ENCODE data around the gene JPH2.

Gene JPH2

GRCh38 chr20:44187772-44188709 lies 1.1 kb upstream of the JPH2 start:
- no peak for DNase-seq (ENCODE audit: low read depth in 2 of 2)

DNA sequence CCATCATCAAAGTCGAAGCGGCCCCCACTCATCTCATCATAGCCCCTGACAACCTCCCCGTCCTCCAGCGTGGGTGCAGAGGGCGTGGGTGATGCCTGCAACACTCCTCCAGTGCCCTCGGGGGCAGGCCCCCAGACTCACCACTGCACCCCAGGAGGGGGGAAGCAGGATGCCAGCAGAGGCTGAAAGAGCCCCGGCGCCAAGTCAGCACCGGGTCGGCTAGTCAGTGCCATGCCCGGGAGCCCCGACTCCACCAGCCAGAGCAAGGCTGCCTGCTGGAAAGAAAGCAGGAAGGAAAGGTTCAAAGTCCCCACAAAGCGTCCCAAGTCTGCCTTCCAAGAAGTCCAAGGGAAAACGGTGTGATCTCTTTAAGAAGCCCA lies 324 bp downstream of the JPH2 start:
- no peak for DNase-seq (ENCODE audit: low read depth in 2 of 2)

GRCh38 chr20:44186201-44186600 lies 787 bp downstream of the JPH2 start:
- no peak for DNase-seq (ENCODE audit: low read depth in 2 of 2)

GRCh38 chr20:44185574-44185973 lies 1.4 kb downstream of the JPH2 start:
- DNase-seq (ENCODE audit: low read depth in 2 of 2): no peak

DNA sequence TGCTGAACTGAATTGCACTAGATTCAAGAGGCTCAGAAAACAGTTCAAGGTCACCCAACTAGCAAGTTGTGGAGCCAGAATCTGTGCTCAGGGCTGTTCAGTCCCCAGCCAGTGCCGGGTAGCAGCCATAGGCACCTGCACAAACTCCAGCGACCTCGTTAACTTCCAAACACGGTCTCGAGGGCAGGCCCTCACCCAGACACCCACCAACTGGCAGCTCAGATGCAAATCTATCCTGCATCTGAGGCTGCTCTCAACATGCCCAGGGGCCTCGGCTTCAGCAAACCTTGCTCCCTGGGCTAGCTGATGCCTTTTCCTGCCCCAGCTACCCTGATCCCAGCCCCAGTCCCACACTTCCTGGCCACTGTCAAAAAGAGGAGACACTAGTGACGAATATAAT lies 3.7 kb downstream of the JPH2 start:
- no peak for DNase-seq (ENCODE audit: low read depth in 2 of 2)

- DNase-seq (ENCODE audit: low read depth in 2 of 2): no peak
Observed at GRCh38 chr20:44182863-44183262, 4.1 kb downstream of the JPH2 start.

DNA sequence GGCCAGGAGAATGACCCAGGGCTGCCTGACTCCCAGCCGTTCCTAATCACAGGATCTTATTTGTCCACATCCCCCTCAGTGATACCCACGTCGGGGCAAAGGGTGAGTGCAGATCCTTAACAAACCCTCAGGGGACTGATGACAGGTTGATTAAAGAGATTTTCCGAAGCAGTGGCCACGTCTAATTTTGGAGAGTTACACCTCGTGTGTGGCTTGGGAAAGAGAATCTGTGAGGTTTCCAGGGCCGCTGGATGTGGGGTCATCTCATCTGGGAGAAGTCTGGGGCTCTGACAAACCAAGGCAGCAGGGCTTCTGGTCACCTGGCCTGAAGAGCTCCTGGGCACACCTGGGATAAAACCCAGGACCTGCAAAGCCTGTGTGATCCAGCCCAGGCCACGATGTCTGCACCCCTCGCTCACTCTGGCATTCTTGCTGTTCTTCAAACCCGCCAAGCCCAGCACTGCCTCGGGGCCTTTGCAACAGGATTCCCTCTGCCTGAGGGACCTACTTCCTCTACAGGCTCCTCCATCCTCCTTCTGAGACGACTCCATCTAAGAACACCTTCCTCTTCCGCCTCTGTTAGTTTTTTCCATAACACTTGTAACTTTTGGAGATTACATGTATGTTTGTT lies 4.7 kb downstream of the JPH2 start:
- no peak for DNase-seq (ENCODE audit: low read depth in 2 of 2)

GRCh38 chr20:44181611-44182010 lies 5.4 kb downstream of the JPH2 start:
- no peak for DNase-seq (ENCODE audit: low read depth in 2 of 2)

- DNase-seq (ENCODE audit: low read depth in 2 of 2): no peak
Observed at GRCh38 chr20:44180814-44181213, 6.2 kb downstream of the JPH2 start.

DNA sequence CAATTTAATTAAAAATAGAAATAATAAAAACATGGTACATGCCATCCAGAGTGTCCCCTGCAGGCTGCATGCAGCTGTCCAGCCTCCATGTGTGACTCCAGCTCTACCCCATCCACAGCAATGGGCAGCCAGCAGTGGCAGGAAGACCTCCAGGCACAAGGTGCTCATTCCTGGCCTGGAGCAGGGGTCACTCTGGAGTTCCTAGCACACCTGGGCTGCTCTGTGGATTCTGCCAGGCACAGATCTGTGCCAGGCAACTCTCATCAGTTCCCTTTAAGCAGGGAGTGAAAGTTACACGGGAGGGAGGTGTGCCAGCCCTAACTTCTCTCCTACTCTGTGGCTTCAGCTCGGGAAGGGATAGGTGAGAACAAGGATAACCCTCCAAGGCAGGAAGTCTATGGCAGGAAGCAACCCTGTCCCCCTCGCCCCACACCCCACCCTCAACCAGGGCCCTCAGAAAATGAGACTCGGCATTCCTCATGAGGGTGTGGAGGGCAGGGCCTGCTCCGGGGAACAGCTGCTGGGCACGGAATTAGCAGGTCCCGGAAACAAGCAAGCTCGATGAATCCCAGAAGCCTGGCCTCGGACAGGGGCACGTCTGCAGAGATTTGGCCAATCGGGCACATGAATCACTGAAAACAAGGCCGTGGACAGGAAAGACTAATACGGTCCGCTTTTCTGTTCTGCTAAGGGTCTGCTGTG lies 10.0 kb downstream of the JPH2 start:
- DNase-seq (ENCODE audit: low read depth in 2 of 2): no peak

DNA sequence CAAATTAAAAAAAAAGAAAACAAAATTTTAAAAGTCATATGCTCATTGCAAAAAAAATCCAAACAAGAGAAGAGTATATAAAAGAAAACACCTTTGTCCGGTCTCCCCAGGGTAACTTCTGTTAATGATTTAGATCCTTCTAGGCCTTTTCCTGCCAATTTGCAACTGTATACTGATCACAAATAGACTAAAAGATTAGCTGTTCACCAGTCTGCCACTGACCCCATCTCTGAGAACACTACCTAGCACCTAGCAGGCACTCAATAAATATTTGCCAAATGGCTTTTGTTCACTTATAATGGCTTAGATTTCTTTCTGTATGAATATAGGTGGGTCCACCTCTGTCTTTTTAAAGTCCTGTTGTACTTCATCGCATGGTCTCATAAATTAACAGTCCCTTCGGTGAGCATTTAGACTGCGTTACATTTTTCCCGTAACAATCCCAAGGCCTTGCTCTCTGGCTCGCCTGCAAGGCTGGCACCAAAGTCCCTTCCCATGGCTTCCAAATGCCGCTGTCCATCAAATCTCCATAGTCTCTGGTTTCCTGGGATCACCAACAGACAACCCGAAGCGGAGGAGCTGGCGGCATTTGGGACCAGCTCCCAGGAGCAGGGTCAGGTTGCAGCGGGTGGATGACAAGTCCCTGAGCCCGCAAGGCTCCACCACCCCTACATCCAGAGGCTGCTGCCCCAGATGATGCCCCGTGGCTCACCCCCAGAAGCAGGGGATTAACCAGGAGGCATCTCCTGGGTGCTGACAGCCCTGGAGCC lies 11.8 kb downstream of the JPH2 start:
- no peak for DNase-seq (ENCODE audit: low read depth in 2 of 2)

DNA sequence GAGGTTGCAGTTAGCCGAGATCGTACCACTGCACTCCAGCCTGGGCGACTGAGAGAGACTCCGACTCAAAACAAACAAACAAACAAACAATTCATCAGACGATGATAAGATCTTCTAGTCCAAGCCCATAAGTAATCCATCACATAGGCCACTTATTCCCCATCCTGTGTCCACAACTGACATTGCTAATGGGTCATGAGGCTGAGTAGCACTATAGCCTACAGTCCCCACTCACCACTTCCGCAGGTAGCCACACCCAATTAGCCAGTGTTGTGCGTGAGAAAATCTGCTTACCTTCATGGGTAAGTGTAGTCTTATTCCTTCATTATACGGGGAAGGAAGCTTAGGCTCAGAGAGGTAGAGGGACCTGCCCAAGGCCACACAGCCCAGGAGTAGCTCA lies 13.1 kb downstream of the JPH2 start:
- DNase-seq (ENCODE audit: low read depth in 2 of 2): no peak

DNA sequence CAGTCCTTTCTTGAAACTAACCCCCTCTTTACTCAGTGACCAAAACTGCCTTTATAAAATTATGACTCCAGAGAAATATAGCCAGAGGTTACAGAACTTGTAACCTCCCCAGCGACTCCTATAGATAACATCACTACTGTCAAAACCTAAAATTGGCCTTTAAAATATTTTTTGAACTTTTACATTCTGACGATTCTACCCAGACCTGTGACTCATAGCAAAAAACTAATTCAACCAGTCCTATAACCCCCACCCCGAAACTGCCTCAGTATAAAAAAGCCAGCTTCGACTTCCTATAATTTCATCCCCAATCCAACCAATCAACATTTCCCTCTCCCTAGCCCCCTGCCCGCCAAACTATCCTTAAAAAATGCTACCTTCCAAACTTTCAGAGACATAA lies 13.9 kb downstream of the JPH2 start:
- no peak for DNase-seq (ENCODE audit: low read depth in 2 of 2)

DNA sequence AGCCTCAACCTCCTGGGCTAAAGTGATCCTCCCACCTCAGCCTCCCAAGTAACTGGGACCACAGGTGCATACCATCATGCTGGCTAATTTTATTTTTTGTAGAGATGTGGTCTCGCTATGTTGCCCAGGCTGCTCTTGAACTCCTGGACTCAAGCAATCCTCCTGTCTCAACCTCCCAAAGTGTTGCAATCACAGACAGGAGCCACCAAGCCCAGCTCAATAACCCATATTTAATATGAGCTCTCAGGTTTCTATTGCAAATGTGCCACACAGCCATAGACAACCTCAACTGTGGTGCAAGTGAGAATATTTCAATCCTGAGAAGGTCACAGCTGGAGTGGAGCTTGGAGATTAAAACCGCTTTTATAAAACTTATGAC lies 14.4 kb downstream of the JPH2 start:
- DNase-seq (ENCODE audit: low read depth in 2 of 2): no peak

GRCh38 chr20:44171775-44172571 lies 15.0 kb downstream of the JPH2 start:
- DNase-seq (ENCODE audit: low read depth in 2 of 2): no peak

GRCh38 chr20:44170816-44171410 lies 16.1 kb downstream of the JPH2 start:
- no peak for DNase-seq (ENCODE audit: low read depth in 2 of 2)

DNA sequence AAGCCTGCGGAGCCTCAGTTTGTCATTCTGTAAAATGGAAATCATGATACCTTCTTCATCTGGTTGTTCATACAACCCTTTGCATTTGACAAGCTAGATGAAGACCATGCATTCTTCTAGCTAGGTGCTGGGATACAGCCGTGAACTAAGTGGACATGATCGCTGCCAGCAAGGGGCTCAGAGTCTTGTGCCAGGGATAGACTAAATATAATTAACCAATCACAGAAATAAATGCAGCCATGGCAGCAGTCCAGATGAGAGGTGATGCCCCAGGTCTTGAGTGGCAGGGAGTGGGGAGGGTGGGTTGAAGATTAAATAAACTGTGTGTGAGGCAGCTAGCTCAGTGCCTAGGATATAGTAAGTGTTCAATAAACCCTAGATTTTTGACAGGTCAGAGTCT lies 19.3 kb downstream of the JPH2 start:
- DNase-seq (ENCODE audit: low read depth in 2 of 2): no peak

DNA sequence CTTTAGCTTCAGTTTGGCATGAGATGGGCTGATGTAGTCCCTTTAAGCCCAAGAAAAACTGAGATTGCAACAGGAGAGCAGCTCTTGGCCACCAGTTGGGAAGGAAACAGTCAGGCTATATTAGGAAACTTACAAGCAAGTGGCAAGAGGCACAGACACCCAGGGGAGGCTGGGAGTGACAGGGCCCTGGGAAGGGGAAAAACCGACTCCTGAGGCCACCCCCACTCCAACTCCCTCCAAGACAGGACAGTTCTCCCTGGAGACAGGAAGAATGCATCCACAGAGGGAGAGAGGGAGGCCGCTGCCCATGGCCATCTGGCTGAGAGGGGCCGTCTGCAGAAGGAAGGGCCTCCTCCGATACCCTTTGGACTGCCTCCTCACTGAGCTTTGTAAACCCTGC lies 20.5 kb downstream of the JPH2 start:
- DNase-seq (ENCODE audit: low read depth in 2 of 2): no peak

DNA sequence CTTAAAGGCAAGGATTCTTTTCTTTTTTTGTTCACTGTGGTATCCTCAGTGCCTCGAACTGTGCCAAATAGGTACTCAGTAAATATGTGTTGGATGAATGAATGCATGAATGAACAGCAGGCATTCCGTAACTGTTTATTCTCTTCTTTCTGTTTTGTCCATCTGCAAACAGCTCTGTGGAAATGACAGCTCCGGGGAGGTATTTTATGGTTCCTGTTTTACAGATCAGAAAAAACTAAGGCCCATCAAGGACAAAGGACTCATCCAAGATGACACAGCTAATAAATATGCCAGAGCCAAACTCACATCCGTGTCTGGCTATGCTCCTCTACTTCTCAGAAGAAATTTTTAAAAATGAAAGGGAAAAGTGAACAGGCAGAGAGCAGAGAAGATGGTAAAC lies 21.0 kb downstream of the JPH2 start:
- DNase-seq (ENCODE audit: low read depth in 2 of 2): no peak

DNA sequence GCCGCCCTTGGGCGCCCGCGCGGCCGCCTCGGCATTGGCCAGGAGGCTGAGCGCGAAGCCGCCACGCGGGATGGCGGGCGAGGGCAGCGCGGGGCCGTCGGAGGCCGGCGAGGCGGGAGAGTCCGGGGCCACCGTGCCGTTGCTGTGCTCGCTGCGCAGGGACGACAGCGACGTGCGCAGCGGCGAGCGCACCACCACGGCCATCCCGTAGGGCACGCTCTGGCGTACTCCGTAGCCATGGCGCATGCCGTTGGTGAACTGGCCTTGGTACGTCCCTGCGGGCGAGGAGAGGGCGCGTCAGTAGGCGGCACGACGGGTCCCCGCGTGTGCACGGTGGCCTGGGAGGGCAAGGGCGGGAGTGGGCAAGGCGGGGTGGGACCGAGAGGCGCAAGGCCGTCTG lies 26.9 kb downstream of the JPH2 start:
- DNase-seq (ENCODE audit: low read depth in 2 of 2): no peak

DNA sequence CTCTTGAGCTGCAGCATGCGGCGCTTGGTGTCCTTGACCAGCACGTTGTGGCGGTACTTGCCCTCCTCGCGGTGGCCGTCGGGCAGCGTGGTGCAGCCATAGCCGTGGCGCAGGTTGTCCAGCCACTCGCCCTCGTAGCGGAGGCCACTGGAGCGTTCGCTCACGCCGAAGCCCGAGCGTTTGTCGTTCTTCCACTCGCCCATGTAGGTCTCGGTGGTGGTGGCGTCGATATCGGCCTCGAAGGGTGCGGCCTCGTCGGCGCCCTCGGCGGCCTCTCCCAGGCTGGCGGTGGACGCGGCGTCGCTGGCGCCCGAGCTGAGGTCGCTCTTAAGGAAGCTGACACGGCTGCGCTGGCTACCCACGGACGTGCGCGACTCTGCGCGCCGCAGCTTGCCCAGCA lies 27.3 kb downstream of the JPH2 start:
- no peak for DNase-seq (ENCODE audit: low read depth in 2 of 2)
